NCI-H2107 (cell line): ENCODE results near the gene MEIS2.
"Not testable (repeated sequence)": the region's sequence is repeated elsewhere in the genome, so short reads cannot be mapped to it uniquely, and the experiment has no call there.

ENCODE experiments used
- DNase-seq: peaks from one replicate; lab custom pipeline; 2025; lab: John Stamatoyannopoulos, UW

The MEIS2 gene

DNA sequence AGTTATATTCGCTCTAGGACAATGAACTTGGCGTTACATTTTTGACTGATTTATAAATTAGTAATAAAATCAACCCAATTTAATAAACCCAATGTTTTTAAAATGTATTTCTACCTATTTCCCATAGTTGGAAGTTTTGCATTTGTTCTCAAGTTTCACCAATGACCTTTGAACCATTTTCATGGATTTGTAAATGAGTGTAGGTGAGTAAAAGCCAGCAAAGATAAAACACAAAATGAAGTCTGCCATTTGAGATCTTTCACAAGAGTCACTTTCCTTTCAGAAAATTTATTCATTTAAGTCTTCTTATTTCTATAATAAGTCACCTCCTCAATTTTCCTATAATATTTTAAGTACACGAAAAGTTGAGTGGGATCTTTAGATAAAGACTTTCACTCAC is 92.1 kb downstream of the MEIS2 start:
- DNase-seq: no peak

DNA sequence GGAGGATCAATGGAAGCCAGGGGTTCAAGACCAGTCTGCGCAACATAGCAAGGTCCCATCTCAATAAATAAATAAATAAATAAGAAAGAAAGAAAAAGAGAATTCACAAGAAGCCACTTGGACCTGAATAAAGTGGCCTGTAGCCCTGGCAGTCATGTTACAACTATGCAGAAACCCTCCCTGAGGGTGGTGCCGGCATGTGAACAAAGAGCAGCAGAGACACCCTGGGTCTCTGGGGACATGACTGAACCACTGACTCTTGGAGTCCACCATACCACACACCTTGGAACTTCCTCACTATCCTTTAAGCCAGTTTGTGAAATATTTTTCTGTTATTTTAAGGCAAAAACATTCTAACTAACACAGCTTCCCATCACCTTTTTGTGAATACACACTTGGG is 93.0 kb downstream of the MEIS2 start:
- DNase-seq: no peak

DNA sequence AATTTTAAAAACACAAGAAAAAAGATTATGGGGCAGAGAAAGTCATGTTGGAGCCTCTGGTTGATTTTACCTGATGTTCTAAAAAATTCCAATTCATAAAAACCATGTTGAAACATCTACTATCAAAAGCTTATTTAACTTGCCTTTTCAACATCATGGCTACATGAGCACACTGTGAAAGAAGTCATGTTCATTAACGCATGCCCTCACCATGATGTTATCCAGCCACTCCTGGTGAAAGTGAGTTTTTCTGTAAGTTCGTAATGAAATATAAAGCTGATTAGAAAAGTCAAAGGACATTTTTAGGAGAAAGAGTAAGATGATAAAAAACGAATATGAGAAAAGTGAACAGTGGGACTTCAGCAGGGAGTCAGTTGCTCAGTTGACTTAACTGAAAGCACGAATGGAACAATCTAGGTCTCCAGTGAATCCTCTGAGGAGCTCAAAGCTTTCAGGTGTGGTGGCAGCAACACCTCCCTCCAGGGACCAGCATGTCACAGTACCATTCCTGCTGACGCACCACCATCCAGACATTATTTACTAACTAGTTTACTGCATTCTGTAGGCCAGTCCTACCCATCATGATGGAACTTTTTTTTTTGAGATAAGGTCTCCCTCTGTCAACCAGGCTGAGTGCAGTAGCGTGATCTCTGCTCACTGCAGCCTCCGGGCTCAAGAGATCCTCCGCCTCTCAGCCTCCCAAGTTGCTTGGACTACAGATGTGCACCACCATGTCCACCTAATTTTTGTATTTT is 95.2 kb downstream of the MEIS2 start:
- no peak for DNase-seq

DNA sequence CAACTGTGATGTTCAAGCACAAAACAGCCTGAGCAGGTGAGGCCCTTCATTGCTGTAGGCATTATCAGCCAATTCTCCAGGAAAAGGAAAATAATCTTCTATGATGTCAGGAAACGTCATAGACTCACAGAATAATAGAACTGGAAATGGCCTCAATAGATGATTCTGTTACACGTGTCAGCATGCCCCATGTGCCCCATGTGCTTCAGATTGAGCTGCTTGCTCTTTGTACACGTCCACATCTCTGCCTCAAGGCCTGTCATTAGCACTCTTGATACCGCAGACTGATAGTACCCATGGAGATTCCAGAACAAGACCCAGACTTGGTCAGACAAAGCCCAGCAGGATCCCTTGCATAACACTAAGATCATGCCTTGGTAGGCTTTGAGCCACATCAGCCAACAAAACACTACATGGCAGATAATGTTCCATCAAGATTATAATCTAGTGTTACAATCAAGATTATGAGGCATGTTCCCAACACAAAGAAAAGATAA is 95.9 kb downstream of the MEIS2 start:
- no peak for DNase-seq

DNA sequence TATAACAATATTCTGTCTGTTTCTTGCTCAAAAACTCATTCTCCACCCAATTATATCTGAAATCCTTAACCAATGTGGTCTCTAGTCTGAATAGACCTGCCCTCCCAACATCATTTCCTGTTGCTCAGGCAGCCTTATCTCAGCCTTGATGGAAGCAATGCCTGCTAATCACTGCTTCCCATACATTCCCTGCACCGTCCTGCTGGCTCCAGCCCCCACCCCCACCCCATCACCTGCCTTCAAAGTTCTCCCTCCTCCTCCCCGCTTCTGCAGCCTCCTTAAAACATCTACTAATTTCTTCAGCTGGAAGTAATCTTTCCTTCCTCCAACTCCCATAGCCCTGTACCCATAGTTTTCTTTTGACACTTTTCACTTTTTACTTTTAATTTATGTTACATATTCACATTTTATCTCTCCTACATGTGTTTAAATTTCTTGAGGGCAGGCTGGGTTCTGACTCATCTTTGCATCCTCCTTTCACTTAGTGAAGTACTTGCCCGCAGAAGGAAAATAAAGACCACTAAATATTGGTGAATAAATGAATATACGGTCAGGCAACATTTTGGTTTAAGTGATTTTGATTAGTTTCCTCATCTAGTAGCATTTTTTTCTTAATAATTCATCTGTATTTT is 98.2 kb downstream of the MEIS2 start:
- DNase-seq: no peak

DNA sequence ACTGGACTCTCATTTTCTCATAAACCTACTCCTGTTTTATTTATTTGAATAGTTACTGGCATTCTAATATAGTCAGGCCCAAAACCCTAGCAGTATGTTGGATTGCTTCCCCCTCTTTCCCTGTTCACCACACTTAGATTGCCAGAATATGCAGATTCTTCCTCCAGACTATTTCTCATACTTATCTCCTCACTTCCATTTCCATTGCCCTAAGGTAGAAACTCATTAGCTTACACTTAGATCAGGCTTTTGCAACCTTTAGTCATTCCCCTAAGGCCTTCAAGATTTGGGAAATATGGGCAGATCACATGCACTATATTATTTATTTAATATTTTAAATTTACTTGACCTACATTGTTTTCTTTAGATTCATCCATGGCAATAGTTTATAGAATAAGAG is 98.9 kb downstream of the MEIS2 start:
- DNase-seq: no peak

DNA sequence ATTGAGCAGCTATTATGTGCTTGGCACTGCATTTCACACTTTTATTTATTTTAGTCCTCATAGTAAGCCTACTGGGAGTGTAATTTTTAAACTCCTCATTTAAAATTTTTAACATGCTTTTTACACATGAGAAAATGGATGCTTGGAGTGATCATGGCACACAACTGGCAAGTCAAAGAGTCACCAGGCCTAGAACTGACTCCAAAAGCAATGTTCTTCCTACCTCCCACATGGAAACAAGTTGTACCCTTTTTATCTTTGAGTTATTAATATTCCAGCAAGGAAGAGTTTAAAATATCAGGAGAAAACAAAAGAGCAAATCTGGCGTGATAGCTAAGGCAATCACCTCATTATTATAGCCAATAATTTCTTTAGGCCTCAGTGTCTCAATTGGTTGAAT is 100.6 kb downstream of the MEIS2 start:
- DNase-seq: no peak

DNA sequence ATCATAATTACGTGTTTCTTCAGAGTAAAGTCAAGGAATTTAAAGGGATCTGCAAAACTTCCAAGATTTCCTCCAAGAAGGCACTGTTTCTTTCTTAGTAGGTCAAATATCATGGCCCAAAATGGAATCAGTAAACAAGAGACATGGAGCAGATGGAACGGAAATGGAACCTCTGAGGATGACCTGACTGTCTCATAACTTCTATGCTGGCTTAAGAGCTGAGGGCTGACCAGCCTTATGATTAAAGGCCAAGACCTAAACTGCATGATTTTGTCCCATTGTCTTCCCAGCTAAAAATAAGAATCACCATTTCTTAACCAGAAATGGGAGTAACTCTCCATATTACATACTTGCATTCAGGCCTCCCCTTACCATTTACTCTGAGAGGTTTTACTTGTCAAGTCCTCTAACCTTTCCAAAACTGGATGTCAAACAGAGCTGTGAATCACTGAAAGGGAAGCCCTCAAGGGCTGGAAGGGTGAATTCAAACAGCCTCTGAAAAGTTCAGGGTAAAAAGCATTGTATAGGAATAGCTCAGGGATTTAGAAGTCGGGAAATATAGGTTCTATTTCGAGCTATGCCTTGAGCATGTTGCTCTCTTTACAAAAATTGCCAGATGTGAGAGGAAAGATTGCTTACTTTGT is 103.7 kb downstream of the MEIS2 start:
- no peak for DNase-seq

DNA sequence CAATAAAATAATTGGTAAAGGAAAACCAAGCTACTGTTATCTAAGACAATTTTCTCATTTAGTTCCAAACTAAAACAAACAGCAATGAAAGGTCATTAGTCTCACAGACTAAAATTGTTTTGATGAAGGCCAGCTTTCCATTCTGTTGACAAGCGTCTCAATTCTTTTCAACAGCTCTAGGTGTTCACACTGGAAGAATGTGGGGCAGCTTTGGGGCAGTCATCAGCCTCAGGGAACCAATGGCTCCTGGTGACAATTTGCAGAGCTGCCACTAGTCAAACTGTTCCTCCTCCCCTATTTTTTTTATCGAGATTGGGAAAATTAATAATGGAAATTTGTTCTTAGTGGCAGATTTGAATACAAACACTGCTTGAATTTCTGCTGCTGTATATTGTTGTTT is 104.2 kb downstream of the MEIS2 start:
- no peak for DNase-seq

DNA sequence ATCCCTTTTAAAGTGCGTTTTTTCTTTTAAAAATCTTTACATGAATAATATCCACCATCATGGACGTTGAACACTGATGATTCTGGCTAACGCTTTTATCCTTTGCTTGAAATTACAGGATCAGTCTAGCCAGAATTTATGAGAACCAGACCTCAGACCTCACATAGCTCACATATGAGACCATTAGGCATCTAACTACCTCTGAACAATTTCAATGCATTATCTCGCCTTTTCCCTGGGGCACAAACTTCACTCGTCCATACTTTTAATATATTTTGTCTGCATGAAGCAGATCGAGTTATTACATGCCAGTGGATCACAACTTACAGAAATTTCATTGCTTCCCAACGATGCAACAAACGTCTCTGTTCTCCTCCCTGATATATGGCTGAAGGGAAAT is 105.6 kb downstream of the MEIS2 start:
- no peak for DNase-seq

DNA sequence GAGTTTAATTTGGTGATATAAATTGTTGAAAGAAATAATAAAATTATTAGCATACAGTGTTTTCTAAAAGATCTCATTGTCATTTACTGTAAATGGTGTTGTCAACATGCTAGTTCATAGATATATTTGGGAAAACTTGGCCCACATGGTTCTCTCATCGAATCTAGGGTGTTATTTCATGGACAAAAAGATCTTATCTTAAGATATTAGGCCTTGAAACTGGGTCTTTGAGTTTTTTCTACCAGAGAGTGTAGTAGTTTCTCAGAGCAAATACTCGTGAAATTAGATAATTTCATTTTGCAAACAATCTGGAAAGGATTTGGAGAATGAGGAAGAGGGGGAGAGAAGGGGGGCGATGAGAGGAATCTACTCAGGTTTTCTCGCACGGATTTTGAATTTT is 107.9 kb downstream of the MEIS2 start:
- no peak for DNase-seq

DNA sequence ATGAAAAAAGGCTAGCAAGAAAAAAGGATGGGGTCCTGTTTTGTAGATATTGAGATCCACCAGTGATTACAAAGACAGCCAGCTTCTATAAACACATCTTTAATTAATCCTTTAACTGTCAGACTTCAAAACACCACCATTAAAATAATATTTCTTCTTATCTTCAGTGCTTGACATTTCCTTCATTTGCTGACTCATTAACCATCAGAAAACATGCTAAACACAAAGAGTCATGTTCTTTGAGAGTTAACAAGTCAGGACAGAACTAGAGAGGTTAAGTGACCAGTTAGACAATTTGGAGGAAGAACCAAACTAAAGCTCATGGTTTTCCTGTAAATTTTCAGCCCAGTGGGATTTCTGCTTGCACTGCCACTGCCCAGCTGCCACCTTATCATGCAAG is 111.4 kb downstream of the MEIS2 start:
- DNase-seq: no peak

DNA sequence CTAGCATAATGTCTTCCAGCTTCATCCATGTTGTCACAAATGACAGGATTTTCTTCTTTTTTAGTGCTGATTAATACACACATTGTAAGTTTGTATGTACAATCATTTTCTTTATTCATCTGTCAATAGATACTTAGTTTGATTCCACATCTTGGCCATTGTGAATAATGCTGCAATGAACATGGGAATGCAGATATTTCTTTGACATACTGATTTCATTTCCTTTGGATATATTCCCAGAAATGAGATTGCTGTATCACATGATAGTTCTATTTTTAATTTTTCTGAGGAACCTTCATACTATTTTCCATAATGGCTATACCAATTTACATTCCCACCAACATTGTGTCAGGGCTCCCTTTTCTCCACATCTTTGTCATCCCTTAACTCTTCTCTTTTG is 117.9 kb downstream of the MEIS2 start:
- no peak for DNase-seq

DNA sequence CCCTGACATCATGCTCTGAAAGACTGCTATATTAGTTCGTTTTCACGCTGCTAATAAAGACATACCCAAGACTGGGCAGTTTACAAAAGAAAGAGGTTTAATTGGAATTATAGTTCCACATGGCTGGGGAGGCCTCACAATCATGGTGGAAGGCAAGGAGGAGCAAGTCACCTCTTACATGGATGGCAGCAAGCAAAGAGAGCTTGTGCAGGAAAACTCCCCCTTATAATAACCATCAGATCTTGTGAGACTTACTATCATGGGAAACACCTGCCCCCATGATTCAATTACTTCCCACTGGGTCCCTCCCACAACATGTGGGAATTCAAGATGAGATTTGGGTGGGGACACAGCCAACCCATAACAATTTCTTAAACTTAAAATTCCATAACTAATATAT is 120.1 kb downstream of the MEIS2 start:
- DNase-seq: not testable (repeated sequence)

DNA sequence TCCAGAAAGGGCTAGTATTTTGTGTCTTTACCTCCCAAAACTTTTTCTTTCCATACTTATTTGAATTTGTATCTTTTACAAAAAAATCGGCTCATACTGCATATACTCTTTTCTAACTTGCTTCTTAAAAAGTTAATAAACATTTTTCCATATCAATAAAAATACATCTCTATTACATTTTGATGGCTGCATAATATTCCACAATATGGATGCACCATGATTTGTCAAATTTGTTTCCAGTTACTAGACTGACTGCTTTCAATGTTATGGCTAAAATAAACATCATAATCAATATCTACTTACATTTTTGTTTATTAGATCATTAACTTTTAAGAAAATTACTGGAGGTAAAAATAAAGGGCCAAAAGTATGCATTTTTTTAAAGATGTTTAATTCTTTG is 121.7 kb downstream of the MEIS2 start:
- DNase-seq: no peak

DNA sequence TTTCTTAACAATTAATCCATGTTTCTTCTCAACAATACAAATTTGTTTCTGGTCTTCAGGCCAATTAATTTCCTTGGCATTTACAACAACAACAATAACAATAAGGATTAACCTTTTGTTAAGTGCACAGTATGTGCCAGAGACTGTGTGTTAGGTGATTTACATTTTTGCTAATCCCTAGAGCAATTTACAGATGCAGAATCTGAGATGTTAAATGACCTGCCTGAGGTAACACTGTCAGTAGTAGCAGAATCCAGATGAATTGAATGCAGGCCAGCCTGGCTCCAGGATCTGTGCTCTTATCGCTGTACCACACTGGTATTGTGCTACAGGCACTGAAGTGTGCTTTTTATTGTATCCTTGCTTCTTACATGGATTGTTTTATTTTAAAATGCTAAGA is 122.2 kb downstream of the MEIS2 start:
- DNase-seq: no peak

DNA sequence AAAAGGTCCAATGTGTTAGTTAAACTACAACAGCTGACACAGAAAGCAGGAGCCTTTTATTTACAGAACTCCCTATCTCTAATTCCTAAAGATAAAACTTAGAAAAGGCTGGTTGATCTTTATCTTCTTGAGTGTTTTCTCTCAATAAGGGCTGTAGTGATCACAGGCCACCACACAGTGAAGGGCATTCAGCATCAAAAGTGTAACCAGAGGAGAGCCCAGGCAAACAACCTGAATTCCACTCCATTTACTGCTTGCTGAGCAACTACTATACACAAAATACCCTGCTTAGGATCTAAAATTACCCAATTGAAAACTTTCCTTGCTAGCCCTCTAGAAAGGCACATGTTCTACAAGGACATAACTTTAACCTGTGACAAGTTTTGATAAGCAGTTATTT is 122.7 kb downstream of the MEIS2 start:
- no peak for DNase-seq

DNA sequence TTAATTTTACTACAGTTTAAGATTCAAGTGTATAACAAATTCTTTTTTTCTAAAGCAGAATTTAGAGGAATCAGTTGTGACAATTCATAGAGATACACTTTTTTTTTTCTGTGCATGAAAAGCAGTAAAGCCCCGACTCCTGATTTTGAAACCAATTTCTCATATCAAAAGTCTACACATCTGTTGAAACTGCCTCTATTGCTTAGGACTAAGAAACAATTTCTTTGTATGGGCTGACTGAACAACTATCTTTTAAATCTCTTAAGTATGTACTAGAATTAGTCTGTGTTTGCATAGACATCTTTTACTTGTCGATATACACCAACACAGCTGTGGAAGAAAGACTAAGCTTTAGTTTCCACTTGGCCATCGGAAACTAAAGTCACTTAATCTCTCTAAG is 127.6 kb downstream of the MEIS2 start:
- no peak for DNase-seq

DNA sequence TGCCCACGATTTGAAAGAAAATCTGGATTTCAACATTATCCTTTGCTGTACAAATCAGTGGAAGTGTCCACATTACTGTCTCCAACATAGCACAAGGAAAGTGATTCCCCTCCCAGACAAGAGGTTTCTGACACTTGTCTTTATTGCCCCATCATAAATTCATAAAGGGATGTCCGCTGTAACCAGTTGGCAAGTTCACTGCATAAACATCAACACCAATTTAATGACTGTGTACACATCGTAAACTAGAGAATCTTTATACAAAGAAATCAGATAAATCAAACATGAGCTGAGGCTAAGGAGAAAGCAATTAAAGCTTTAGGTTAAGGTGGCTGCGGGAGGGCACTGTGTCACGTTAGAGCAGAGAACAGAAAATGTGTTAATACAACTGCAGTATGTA is 129.8 kb downstream of the MEIS2 start:
- no peak for DNase-seq

DNA sequence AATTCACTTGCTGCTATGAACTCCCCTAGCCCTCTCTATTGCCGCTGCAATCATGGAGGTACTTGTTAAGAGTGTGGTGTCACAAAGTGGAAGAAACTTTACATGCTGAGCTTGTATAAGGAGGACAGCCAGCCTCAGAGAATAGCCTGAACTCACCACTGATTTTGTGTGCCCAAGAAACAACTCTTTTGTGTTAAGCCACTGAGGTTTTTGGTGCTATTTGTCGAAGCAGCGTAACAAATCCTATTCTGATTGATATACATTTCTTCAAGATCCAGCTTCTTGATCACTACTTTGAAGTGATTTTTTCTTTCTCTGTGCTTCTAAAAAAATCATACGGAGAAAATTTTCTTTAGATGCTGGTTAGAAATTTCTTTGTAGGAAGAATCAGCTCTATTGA is 132.4 kb downstream of the MEIS2 start:
- DNase-seq: no peak

DNA sequence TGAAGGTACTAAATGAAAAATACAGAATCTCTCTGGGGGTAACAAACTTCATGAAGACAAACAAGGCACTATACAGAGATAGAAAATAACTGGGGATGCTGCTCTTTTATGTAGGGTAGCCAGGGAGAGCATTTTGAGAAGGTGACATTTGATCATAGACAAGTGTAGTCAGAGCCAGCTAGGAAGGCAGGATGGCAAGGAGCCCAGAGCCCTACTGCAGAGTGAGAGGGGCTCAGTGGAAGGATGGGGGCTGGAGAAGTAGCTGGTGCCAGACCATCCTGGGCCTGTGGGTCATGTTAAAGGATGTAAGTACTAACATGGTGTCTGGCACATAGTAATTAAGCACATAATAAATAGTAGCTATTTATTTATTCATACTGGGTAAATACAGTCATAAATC is 133.6 kb downstream of the MEIS2 start:
- DNase-seq: no peak

DNA sequence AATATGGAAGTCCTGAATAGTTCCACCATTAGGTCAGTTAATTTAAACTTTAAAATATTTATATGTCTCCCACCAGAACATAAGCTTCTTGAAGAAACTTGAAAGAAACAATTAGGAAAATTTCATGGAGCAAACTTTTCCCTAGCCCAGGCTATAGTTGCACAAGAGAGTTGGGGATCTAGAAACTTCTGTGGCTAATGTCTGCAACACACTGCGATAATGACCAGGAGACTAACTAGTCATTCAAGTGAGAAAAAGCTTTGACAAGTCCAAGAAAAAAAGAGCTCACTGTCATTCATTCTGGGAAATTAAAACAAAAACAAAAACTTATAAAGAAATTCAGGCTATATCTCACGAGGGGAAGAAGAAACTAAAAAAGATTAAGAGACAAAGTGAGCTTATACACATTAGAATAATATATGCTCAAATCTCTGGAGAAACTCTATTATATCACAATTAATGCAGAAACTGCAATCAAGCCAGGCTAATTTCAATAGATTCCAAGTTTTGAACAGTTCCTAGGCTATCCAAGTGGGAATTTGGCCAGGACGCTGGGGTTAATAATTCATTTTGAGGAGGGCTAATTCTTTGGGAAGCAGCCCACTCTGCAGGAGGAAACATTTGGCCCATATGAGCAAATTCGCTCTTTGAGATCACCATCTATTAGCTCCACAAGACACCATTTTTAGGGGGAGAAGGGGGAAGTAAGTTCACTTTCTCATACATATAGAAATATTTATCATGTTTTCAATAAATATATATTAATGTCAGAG is 134.6 kb downstream of the MEIS2 start:
- no peak for DNase-seq

DNA sequence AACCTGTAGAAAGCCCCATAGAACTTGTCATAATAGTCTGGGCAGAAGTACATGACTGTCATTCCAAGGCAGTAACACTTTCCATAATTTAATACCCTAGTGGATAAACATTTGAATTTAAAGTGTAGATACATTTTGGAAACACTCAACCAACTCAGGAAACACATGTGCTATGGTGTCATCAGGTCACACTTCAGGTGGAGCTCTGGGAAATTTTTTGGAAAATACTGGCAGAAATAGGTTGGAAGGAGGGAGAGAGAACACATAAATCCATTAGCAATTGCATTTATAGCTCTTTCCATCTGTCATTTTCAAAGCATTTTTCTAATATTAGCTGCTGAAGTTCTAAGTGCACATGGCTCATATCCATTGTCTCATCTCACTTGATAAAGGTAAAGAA is 135.7 kb downstream of the MEIS2 start:
- no peak for DNase-seq
